ENCODE data around the gene TCF25.
"Not testable (repeated sequence)": the region's sequence is repeated elsewhere in the genome, so short reads cannot be mapped to it uniquely, and the experiment has no call there.

TCF25 gene

GRCh38 chr16:89913408-89914387 lies 40.3 kb downstream of the TCF25 start:
- no peak for DNase-seq

GRCh38 chr16:89914642-89915285 lies 41.4 kb downstream of the TCF25 start:
- DNase-seq; in situ Hi-C loops (cut with MboI; ENCODE audit: low pct_unique_long_range_greater_than_20kb, low sequenced_read_pairs): not testable (repeated sequence)

More at GRCh38 chr16:89913408-89914387, 40.3 kb downstream of the TCF25 start:
- in situ Hi-C loops (cut with MboI; ENCODE audit: low pct_unique_long_range_greater_than_20kb, low sequenced_read_pairs): no loop called here

- no peak for DNase-seq
- in situ Hi-C loops (cut with MboI; ENCODE audit: low pct_unique_long_range_greater_than_20kb, low sequenced_read_pairs): no loop called here
Measured at GRCh38 chr16:89915303-89916232, 42.2 kb downstream of the TCF25 start.

GRCh38 chr16:89917773-89918452 lies 44.5 kb downstream of the TCF25 start:
- peak; percentile 88 for DNase-seq
- in situ Hi-C loops (cut with MboI; ENCODE audit: low pct_unique_long_range_greater_than_20kb, low sequenced_read_pairs): no loop called here

GRCh38 chr16:89918453-89919347 lies 45.3 kb downstream of the TCF25 start, which contains the start of gene MC1R:
Gene MC1R (plus strand): TSS chr16:89918862. CDS start chr16:89919259, 397 bp downstream.
- in situ Hi-C loops (cut with MboI; ENCODE audit: low pct_unique_long_range_greater_than_20kb, low sequenced_read_pairs): no loop called here
- peak; percentile 75 for DNase-seq

GRCh38 chr16:89919535-89920406 lies 46.4 kb downstream of the TCF25 start:
- in situ Hi-C loops (cut with MboI; ENCODE audit: low pct_unique_long_range_greater_than_20kb, low sequenced_read_pairs): no loop called here
- no peak for DNase-seq

- in situ Hi-C loops (cut with MboI; ENCODE audit: low pct_unique_long_range_greater_than_20kb, low sequenced_read_pairs): no loop called here
- no peak for DNase-seq
Measured at GRCh38 chr16:89920723-89921122, 47.3 kb downstream of the TCF25 start.

- in situ Hi-C loops (cut with MboI; ENCODE audit: low pct_unique_long_range_greater_than_20kb, low sequenced_read_pairs): no loop called here
- DNase-seq: no peak
Measured at GRCh38 chr16:89921131-89921701, 47.8 kb downstream of the TCF25 start.

GRCh38 chr16:89921702-89922476 lies 48.5 kb downstream of the TCF25 start:
- DNase-seq: peak; percentile 58
- in situ Hi-C loops (cut with MboI; ENCODE audit: low pct_unique_long_range_greater_than_20kb, low sequenced_read_pairs): no loop called here

GRCh38 chr16:89922477-89922883 lies 49.1 kb downstream of the TCF25 start:
- DNase-seq: peak; percentile 43
- in situ Hi-C loops (cut with MboI; ENCODE audit: low pct_unique_long_range_greater_than_20kb, low sequenced_read_pairs): no loop called here

GRCh38 chr16:89922884-89923639 lies 49.7 kb downstream of the TCF25 start, which contains the start of gene TUBB3:
Gene TUBB3 (plus strand): TSS chr16:89923342. CDS start chr16:89923402, 60 bp downstream.
- DNase-seq: peak; percentile 75
- in situ Hi-C loops (cut with MboI; ENCODE audit: low pct_unique_long_range_greater_than_20kb, low sequenced_read_pairs): no loop called here

- no peak for DNase-seq
- in situ Hi-C loops (cut with MboI; ENCODE audit: low pct_unique_long_range_greater_than_20kb, low sequenced_read_pairs): no loop called here
Measured at GRCh38 chr16:89923640-89924296, 50.4 kb downstream of the TCF25 start.

- peak; percentile 48 for DNase-seq
- in situ Hi-C loops (cut with MboI; ENCODE audit: low pct_unique_long_range_greater_than_20kb, low sequenced_read_pairs): no loop called here
Measured at GRCh38 chr16:89924297-89924924, 51.0 kb downstream of the TCF25 start.

GRCh38 chr16:89924925-89925307 lies 51.5 kb downstream of the TCF25 start:
- in situ Hi-C loops (cut with MboI; ENCODE audit: low pct_unique_long_range_greater_than_20kb, low sequenced_read_pairs): no loop called here
- no peak for DNase-seq
